Mesenchymal stem cell (in vitro differentiated cells and primary cell): ENCODE results near the gene CCDC148.
"Not testable (repeated sequence)": the region's sequence is repeated elsewhere in the genome, so short reads cannot be mapped to it uniquely, and the experiment has no call there.

Experiments used
- DNase-seq: peaks from one replicate; pipeline ENCODE4 v3.0.0-alpha.2; 2013
- H2AFZ ChIP-seq: one replicate; pipeline ENCODE4 v1.6.1; 2013; ENCODE audit warnings: low read depth, mild to moderate bottlenecking, control low read depth, inconsistent platforms, low read length, moderate library complexity
- H2AK5ac ChIP-seq: 2 replicates; pipeline ENCODE4 v1.6.1; 2013; ENCODE audit warnings: low read length, moderate library complexity, mild to moderate bottlenecking, inconsistent platforms; ENCODE audit not compliant: severe bottlenecking
- H2BK120ac ChIP-seq: one replicate; pipeline ENCODE4 v1.6.1; 2013; ENCODE audit warnings: low read depth, mild to moderate bottlenecking, inconsistent platforms, low read length, moderate library complexity
- H2BK12ac ChIP-seq, 2 experiments: one replicate each; pipeline ENCODE4 v1.6.1; 2013; ENCODE audit warnings: inconsistent platforms in 2 of 2, low read length in 2 of 2, mild to moderate bottlenecking in 2 of 2, moderate library complexity in 2 of 2, control low read depth in 1 of 2
- H2BK15ac ChIP-seq: one replicate; pipeline ENCODE4 v1.6.1; 2013; ENCODE audit warnings: mild to moderate bottlenecking, low read depth, inconsistent platforms; ENCODE audit not compliant: poor library complexity, severe bottlenecking
- H2BK5ac ChIP-seq: 2 replicates; pipeline ENCODE4 v1.6.1; 2013; ENCODE audit warnings: low read depth, mild to moderate bottlenecking, low read length, control low read depth, inconsistent platforms; ENCODE audit not compliant: poor library complexity, severe bottlenecking
- H3K14ac ChIP-seq, 2 experiments: one replicate each; pipeline ENCODE4 v1.6.1; 2013; ENCODE audit warnings: inconsistent platforms in 2 of 2, low read length in 2 of 2, control low read depth in 1 of 2, mild to moderate bottlenecking in 1 of 2, moderate library complexity in 1 of 2
- H3K18ac ChIP-seq, 2 experiments: one replicate each; pipeline ENCODE4 v1.6.1; 2013; ENCODE audit warnings: inconsistent platforms in 2 of 2, low read length in 2 of 2, control low read depth in 1 of 2, low read depth in 1 of 2, mild to moderate bottlenecking in 1 of 2
- H3K23ac ChIP-seq, 2 experiments: one replicate each; pipeline ENCODE4 v1.6.1; 2013; ENCODE audit warnings: inconsistent platforms in 2 of 2, low read length in 2 of 2, mild to moderate bottlenecking in 2 of 2, moderate library complexity in 2 of 2, control low read depth in 1 of 2
- H3K27ac ChIP-seq: 2 replicates; pipeline ENCODE4 v1.5.1; 2013; ENCODE audit warnings: mild to moderate bottlenecking, moderate library complexity, low read length, control low read depth, inconsistent platforms; ENCODE audit not compliant: poor library complexity, severe bottlenecking
- H3K27me3 ChIP-seq, 2 experiments: 2 replicates each; pipeline versions ENCODE4 v1.6.1 to v1.7.0; 2013; ENCODE audit warnings: low read length in 2 of 2, mild to moderate bottlenecking in 2 of 2, moderate library complexity in 2 of 2, control low read depth in 1 of 2, inconsistent platforms in 1 of 2; ENCODE audit not compliant: control insufficient read depth in 1 of 2, insufficient read depth in 1 of 2
- H3K36me3 ChIP-seq, 2 experiments: 2 replicates each; pipeline versions ENCODE4 v1.6.1 to v1.7.0; 2013; ENCODE audit warnings: low read length in 2 of 2, control low read depth in 1 of 2, inconsistent platforms in 1 of 2, low read depth in 1 of 2, mild to moderate bottlenecking in 1 of 2; ENCODE audit not compliant: insufficient read depth in 2 of 2, control insufficient read depth in 1 of 2
- H3K4ac ChIP-seq, 2 experiments: one replicate each; pipeline ENCODE4 v1.6.1; 2013; ENCODE audit warnings: inconsistent platforms in 2 of 2, low read length in 2 of 2, mild to moderate bottlenecking in 2 of 2, moderate library complexity in 2 of 2, control low read depth in 1 of 2, low read depth in 1 of 2
- H3K4me1 ChIP-seq: 2 replicates; pipeline ENCODE4 v1.6.1; 2013; ENCODE audit warnings: low read depth, low read length, control low read depth; ENCODE audit not compliant: control insufficient read depth, insufficient read depth
- H3K4me2 ChIP-seq: 2 replicates; pipeline ENCODE4 v1.6.1; 2013; ENCODE audit warnings: low read length, mild to moderate bottlenecking, inconsistent platforms; ENCODE audit not compliant: poor library complexity, severe bottlenecking
- H3K4me3 ChIP-seq, 2 experiments: 2 replicates each; pipeline versions ENCODE4 v1.5.1 to v1.7.0; 2013; ENCODE audit warnings: low read length in 2 of 2, mild to moderate bottlenecking in 2 of 2, control low read depth in 1 of 2, low read depth in 1 of 2; ENCODE audit not compliant: insufficient read depth in 1 of 2
- H3K79me1 ChIP-seq: replicated peaks from 2 replicates; pipeline ENCODE4 v1.6.1; 2013; ENCODE audit warnings: mild to moderate bottlenecking, control low read depth, low read length, inconsistent platforms; ENCODE audit not compliant: poor library complexity, severe bottlenecking
- H3K9ac ChIP-seq: 2 replicates; pipeline ENCODE4 v1.7.0; 2013; ENCODE audit warnings: mild to moderate bottlenecking, low read length, moderate library complexity
- H3K9me3 ChIP-seq: 2 replicates; pipeline ENCODE4 v1.7.0; 2013; ENCODE audit warnings: mild to moderate bottlenecking, low read length; ENCODE audit not compliant: control insufficient read depth
- H4K8ac ChIP-seq: one replicate; pipeline ENCODE4 v1.6.1; 2013; ENCODE audit warnings: inconsistent platforms, mild to moderate bottlenecking, low read length, moderate library complexity
- H4K91ac ChIP-seq: one replicate; pipeline ENCODE4 v1.6.1; 2013; ENCODE audit warnings: mild to moderate bottlenecking, low read length, inconsistent platforms
- WGBS: methylation state at CpG from one replicate; pipeline ENCODE4 v1.1.7; 2013; ENCODE audit warnings: mixed read lengths; 5-methylcytosine and 5-hydroxymethylcytosine counted together

CCDC148 gene

DNA sequence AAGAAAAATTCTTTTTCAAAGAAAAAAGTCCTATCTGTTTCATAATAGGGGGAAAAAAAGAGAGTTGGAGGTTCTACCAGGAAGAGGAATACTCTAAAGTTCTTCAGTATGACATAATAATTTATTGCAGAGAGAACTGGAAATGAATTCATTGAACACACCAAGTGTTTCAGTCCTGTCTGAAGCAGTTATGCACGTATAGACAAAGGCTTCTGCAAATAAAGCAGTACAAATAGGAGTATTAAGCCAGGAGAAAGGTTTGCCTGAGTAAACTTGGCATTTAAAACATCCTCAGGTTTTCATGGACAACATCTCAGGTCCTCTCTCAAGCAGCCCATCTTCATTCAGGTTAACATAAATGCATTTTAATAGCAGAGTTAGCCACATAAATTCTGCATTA is 141.6 kb downstream of the CCDC148 start:
- Histone ChIP-seq H3K9me3 (no peaks in the 10 kb centered on the region), H3K36me3 (no peaks in the 10 kb centered on the region), H2AK5ac (no peak overlapping the region), H3K4me1 (no peaks in the 10 kb centered on the region), H2AFZ (no peak overlapping the region), H3K27ac (no peak overlapping the region), H3K4ac (no peak overlapping the region), H3K9ac (no peak overlapping the region), H2BK12ac (no peak overlapping the region), H3K18ac (no peak overlapping the region), H2BK120ac (no peak overlapping the region), H3K4me2 (no peak overlapping the region), H4K91ac (no peak overlapping the region), H3K14ac (no peak overlapping the region), H3K4me3 (no peak overlapping the region), H4K8ac (no peak overlapping the region), H2BK5ac (no peak overlapping the region), H2BK15ac (no peak overlapping the region), H3K79me1 (no peaks in the 10 kb centered on the region), H3K27me3 (no peaks in the 10 kb centered on the region), H3K23ac (no peak overlapping the region)
- WGBS = 70% methylated on average over 1 of the region's 1 CpG
- no peak for DNase-seq

DNA sequence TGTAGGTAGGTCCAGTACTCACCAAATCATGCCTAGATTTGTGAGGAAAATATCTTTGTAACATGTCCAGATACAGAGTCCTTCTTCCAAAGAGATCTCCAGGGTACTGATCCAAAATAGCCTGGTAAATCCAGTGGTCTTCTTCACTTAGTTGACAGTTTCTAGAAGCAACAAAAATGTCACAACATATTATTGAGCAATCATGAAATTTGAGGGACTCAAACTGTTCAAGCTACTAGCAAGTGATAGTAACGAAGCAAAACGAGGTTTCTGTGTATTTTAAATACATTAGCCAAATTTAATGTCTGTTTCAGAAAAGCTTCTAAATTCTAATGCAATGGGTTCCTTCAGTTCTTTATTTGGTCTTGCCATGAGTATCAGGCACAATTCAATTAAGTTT is 142.8 kb downstream of the CCDC148 start:
- H2BK12ac ChIP-seq = no peak overlapping the region
- H3K14ac ChIP-seq = no peak overlapping the region
- H3K4ac ChIP-seq = no peak overlapping the region
- H2AK5ac ChIP-seq = no peak overlapping the region
- H2BK5ac ChIP-seq = no peak overlapping the region
- no CpG with 5 or more reads among the region's 2 CpGs for WGBS
- no peak overlapping the region for H3K4me2 ChIP-seq
- H3K27me3 ChIP-seq = no peaks in the 10 kb centered on the region
- no peaks in the 10 kb centered on the region for H3K4me1 ChIP-seq
- no peaks in the 10 kb centered on the region for H3K9me3 ChIP-seq
- H2BK120ac ChIP-seq = no peak overlapping the region
- H4K91ac ChIP-seq = no peak overlapping the region
- no peaks in the 10 kb centered on the region for H3K36me3 ChIP-seq
- H2AFZ ChIP-seq = no peak overlapping the region
- H3K18ac ChIP-seq = no peak overlapping the region
- no peak for DNase-seq
- no peak overlapping the region for H3K27ac ChIP-seq
- H3K4me3 ChIP-seq = no peak overlapping the region
- no peak overlapping the region for H2BK15ac ChIP-seq
- H3K79me1 ChIP-seq = no peaks in the 10 kb centered on the region
- no peak overlapping the region for H4K8ac ChIP-seq
- no peak overlapping the region for H3K9ac ChIP-seq
- H3K23ac ChIP-seq = no peak overlapping the region

GRCh38 chr2:158312981-158313380 is 143.6 kb downstream of the CCDC148 start:
- no peak for DNase-seq
- no peaks in the 10 kb centered on the region for H3K9me3 ChIP-seq
- H3K4me3 ChIP-seq = no peak overlapping the region
- H3K36me3 ChIP-seq = no peaks in the 10 kb centered on the region
- no peak overlapping the region for H2AFZ ChIP-seq
- WGBS = 80% methylated on average over 1 of the region's 1 CpG
- H2BK120ac ChIP-seq = no peak overlapping the region
- no peak overlapping the region for H2AK5ac ChIP-seq
- H3K14ac ChIP-seq = no peak overlapping the region
- H3K4me1 ChIP-seq = no peaks in the 10 kb centered on the region
- no peaks in the 10 kb centered on the region for H3K27me3 ChIP-seq
- no peak overlapping the region for H3K4ac ChIP-seq
- H3K4me2 ChIP-seq = no peak overlapping the region
- H3K23ac ChIP-seq = no peak overlapping the region
- no peak overlapping the region for H2BK12ac ChIP-seq
- no peak overlapping the region for H3K27ac ChIP-seq
- no peak overlapping the region for H4K91ac ChIP-seq
- no peak overlapping the region for H4K8ac ChIP-seq
- no peak overlapping the region for H3K9ac ChIP-seq
- no peaks in the 10 kb centered on the region for H3K79me1 ChIP-seq
- H2BK15ac ChIP-seq = no peak overlapping the region
- H3K18ac ChIP-seq = no peak overlapping the region
- no peak overlapping the region for H2BK5ac ChIP-seq

GRCh38 chr2:158310407-158310806 is 146.1 kb downstream of the CCDC148 start:
- WGBS = 97% methylated on average over 27 of the region's 27 CpGs
- not testable (repeated sequence) for H4K8ac ChIP-seq, H2BK15ac ChIP-seq, H3K4ac ChIP-seq, H3K4me2 ChIP-seq, H3K36me3 ChIP-seq, H3K4me3 ChIP-seq, H3K27me3 ChIP-seq, H3K23ac ChIP-seq, H3K79me1 ChIP-seq, H2AFZ ChIP-seq, H2BK12ac ChIP-seq, H2BK120ac ChIP-seq, H2BK5ac ChIP-seq, H3K9ac ChIP-seq, H3K4me1 ChIP-seq, H3K14ac ChIP-seq, H3K18ac ChIP-seq, H3K9me3 ChIP-seq, H3K27ac ChIP-seq, DNase-seq, H2AK5ac ChIP-seq, H4K91ac ChIP-seq
